Breast epithelium (tissue), 3 donors: ENCODE results near the gene GAPDHS.

ENCODE experiments used
- CTCF ChIP-seq, 3 donors: fragments of 450-650 bp; IDR thresholded peaks; one replicate each; pipeline ENCODE4 v1.5.1; 2016 to 2017; ENCODE audit warnings: antibody characterized with exemption in 3 of 3, mild to moderate bottlenecking in 3 of 3, moderate library complexity in 3 of 3
- POLR2AphosphoS5 ChIP-seq, 3 donors: sonication (generic); formaldehyde crosslinking; IDR thresholded peaks; one replicate each; pipeline ENCODE4 v1.6.1; 2017; ENCODE audit warnings: antibody characterized with exemption in 3 of 3

GRCh38 chr19:35517342-35517741, 15.9 kb upstream of the GAPDHS start:
- no peak for TF ChIP-seq CTCF (IDR thresholded peaks at IDR 0.05)
- no peak for TF ChIP-seq POLR2AphosphoS5 (IDR thresholded peaks at IDR 0.05)
